ENCODE results near the gene ATAD3B.
A peak's percentile ranks its signal among the peaks of the same experiment; 100 is the strongest.
"Not testable (repeated sequence)": the region's sequence is repeated elsewhere in the genome, so short reads cannot be mapped to it uniquely, and the experiment has no call there.

Gene ATAD3B

DNA sequence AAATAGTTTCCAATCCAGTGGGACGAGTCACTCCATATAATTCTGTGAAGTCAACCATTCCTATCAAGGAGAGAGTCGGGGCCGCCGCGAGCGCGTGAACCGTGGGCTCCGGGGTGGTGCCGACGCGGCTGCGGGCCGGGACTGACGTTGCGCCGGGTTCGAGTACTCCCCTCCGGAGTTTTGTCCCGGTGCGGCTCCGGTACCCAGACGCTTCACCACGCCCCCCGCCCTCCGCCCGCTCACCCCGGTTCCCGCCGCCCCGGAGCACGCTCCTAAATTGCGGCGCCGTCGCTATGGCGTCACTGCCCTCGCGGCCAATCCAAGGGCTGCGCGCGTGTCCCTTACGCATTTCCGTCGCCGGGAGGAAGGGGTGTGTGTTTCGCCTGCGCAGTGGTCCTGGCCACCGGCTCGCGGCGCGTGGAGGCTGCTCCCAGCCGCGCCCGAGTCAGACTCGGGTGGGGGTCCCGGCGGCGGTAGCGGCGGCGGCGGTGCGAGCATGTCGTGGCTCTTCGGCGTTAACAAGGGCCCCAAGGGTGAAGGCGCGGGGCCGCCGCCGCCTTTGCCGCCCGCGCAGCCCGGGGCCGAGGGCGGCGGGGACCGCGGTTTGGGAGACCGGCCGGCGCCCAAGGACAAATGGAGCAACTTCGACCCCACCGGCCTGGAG, at the start of gene ATAD3B:
Gene ATAD3B (plus strand): TSS at position 377 of the 664 bp plus-strand sequence. CDS start 120 bp downstream, at position 497.
- peak; percentile 91 for DNase-seq (ENCODE audit: low spot score)

DNA sequence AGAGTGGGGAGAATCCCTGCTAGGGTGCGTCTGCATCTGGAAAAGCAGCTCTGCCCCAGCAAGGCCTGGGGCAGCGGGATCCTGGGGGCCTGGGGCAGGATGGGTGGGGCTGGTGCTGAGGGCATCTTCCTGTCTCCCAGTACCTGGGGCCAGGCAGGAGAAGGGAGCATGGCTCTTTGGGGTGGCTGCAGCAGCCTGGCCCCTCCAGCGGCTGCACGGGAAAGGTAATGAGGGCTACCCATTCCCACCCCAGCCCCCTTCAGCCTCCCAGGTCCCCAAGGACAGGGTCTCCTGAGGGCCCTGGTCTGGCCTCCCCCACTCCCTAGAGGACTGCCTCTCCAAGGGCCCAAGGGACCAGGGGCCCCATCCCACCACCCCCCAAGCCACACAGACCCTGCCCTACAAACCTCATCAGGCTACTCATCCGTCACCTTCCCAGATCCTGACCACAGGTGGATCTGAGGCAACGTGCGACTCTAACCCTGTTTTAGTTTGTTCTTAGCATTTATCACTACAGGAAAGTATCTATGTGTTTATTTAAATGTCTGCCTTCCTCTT, 49.6 kb upstream of the ATAD3B start:
- no peak for DNase-seq (ENCODE audit: low spot score)

DNA sequence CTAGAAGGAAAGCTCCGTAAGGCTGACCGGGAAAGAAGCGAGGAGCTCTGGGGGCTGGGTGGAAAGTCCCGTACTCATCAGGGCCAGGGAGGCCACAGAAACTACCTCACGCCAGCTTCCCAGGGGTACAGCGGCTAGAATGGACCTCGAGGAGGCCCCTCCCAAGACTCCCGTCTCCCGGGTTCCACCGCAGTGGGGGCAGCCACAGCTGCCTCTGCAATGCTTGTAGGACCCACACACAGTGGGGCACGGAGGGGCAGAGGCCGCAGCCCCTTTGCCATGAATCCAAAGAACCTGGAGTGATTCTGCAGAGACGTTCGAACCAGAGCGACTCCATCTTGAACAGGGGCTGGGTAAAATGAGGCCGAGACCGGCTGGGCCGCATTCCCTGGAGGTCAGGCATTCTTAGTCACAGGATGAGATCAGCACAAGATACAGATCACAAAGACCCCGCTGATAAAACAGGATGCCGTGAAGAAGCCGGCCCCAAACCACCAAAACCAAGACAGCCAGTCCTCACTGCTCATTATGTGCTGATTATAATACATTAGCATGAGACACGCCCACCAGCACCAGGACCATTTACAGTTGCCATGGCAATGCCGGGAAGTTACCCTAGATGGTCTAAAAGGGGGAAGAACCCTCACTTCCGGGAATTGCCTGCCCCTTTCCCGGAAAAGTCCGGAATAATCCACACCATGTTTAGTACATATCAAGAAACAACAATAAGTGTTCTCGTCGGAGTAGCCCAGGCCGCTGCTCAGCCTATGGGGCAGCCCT, 48.9 kb upstream of the ATAD3B start:
- DNase-seq (ENCODE audit: low spot score), result no peak

- no peak for DNase-seq (ENCODE audit: low spot score)
These were observed 48.3 kb upstream of the ATAD3B start for GRCh38 chr1:1423245-1423597.

GRCh38 chr1:1424707-1425106, 46.9 kb upstream of the ATAD3B start:
- DNase-seq (ENCODE audit: low spot score), result no peak

GRCh38 chr1:1425426-1425752, 46.2 kb upstream of the ATAD3B start:
- no peak for DNase-seq (ENCODE audit: low spot score)

GRCh38 chr1:1425753-1426495, 45.6 kb upstream of the ATAD3B start:
- DNase-seq (ENCODE audit: low spot score), result no peak

DNA sequence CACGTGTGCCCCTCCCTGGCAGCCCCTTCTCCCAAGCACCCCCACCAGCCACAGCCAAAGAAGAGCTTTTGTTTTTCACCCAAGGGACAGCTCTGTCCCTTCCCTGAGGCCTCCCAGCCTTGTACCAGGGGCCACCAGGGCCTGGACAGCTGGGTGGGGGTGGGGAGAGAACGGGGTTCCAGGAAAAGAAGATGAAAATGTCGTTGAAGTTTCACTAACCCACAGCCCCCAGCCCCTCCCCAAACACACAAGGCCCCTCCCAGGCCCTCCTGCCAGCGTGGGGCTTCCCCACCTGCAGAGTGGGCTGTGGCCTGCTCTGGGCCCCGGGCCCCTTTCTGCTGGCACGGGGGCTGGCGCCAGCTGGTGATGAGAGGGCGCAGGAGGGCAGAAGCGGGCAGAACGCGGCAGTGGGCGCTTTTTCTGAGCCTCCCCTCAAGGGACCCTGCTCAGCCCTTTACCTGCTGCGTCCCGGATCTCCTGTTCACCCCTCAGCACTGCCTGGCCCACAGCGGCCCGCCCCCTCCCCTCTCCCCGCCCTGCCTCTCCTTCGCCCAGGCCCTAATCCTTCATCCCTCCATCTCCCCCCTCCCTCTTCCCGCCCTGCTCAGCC, 45.0 kb upstream of the ATAD3B start:
- DNase-seq (ENCODE audit: low spot score), result peak; percentile 8

DNA sequence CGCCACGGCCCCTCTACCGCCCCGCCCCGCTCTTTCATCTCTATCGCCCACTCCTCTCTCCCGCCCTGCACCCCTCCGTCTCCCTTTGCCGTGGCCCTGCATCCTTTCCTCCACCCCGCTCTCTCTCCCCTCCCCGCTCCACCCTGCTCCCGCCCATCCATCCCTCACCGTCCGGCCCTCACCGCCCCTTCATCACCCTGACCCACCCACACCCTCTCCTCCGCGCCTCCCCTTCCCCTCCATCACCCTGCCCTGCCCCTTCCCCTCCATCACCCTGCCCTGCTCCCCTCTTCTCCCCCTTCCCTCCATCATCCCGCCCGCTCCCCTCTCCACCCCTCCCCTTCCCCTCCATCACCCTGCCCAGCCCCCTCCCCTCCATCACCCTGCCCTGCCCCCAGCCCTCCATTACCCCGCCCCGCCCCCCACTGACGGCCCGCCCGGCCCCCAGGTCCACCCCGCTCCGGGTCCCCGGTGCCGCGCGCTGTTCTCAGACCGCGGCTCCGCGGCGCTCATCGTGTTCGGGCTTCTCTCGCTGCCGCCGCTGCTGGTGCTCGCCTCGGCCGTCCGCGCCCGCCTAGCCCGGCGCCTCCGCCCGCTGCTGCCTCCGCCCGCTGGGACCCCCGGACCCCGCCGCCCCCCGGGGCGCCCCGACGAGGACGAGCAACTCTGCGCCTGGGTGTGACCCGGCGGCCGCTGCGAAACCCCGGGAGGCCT, 44.3 kb upstream of the ATAD3B start:
- DNase-seq (ENCODE audit: low spot score), result peak; percentile 38

- DNase-seq (ENCODE audit: low spot score), result no peak
These were observed 43.8 kb upstream of the ATAD3B start for GRCh38 chr1:1427820-1428148.

DNA sequence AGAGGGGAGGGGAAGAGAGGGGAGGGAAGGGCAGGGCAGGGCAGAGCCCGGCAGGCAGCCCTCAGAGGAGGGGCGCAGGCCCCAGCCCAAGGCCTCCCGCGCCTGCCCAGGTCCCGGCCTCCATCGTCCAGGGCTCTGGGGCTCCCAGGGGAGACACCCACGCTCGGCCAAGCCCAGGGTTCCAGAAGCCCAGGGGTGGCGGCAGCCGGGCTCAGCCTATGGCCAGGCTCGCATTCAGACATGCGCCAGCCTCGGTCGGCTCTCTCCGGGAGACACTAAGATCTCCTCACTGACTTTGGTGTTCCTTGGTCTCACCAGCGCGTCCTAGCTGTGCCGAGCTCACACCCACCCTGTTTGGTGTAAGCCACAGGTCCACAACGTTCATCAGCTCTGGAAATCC, 43.4 kb upstream of the ATAD3B start:
- no peak for DNase-seq (ENCODE audit: low spot score)

DNA sequence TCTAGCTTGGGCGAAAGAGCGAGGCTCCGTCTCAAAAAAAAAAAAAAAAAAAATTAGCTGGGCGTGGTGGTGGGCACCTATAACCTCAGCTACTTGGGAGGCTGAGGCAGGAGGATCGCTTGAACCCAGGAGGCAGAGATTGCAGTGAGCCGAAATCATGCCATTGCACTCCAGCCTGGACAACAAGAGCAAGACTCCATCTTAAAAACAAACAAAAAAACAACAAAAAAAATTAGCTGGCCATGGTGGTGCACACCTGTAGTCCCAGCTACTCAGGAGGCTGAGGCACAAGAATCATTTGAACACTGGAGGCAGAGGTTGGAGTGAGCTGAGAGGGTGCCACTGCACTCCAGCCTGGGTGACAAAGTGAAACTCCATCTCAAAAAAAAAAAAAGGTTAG, 42.6 kb upstream of the ATAD3B start:
- DNase-seq (ENCODE audit: low spot score), result not testable (repeated sequence)

DNA sequence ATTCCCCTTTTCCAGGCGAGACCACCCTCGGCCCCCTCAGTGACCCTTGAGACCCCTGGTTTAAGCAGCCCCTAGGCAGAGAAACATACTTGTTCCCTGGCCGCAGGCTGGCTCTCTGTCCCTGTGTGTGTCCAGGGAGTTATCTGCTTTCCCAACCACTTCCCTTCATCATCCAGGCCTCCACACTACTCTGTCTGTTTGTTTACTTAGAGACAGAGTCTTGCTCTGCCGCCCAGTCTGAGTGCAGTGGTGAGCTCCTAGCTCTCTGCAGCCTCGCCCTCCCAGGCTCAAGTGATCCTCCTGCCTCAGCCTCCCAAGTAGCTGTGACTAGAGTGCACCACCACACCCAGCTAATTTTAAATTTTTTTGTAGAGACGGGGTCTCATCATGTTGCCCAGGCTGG, 41.9 kb upstream of the ATAD3B start:
- no peak for DNase-seq (ENCODE audit: low spot score)

DNA sequence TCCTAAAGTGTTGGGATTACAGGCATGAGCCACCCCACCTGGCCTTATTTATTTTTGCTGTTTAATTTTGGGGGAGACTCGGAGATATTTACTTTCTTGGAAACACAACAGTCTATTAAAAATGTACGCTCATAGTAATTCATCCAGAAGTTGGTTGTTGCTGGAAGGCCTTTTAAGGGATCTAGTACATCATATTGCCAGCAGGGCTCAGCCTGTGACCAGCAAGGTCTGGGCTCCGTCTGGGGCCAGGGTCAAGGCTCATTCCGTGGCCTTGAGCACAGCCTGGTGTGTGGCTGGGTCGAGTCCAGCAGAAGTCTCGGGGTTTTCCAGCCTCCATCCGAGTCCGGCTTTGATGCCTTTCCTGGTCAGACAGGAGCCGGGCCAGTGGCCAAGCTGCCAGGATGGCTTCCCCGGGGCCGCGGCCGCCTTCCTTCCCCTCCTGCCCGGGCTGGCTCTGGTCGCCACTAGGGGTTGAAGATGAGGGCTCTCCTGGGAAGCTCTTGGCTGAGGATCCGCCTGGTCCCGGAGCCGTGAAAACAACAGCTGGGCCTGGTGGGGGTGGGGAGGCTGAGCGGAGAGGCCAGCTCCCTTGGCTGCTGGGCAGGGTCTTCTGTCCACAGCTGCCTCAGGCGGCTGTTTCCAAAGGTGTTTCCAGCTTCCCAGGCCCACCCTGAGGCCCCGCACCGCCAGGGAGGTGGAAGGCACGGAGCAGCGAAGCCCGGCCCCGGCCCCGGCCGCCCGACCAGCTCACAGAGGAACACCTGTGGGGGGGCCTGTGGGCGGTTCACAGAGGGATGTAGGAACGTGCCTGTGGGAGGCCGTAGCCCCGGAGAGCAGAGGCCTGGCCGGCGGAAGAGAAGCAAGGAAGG, 41.2 kb upstream of the ATAD3B start:
- no peak for DNase-seq (ENCODE audit: low spot score)

GRCh38 chr1:1430992-1431844, 40.3 kb upstream of the ATAD3B start:
- peak; percentile 3 for DNase-seq (ENCODE audit: low spot score)

- DNase-seq (ENCODE audit: low spot score), result no peak
These were observed 39.7 kb upstream of the ATAD3B start for GRCh38 chr1:1431845-1432273.

- no peak for DNase-seq (ENCODE audit: low spot score)
These were observed 39.2 kb upstream of the ATAD3B start for GRCh38 chr1:1432274-1432950.

DNA sequence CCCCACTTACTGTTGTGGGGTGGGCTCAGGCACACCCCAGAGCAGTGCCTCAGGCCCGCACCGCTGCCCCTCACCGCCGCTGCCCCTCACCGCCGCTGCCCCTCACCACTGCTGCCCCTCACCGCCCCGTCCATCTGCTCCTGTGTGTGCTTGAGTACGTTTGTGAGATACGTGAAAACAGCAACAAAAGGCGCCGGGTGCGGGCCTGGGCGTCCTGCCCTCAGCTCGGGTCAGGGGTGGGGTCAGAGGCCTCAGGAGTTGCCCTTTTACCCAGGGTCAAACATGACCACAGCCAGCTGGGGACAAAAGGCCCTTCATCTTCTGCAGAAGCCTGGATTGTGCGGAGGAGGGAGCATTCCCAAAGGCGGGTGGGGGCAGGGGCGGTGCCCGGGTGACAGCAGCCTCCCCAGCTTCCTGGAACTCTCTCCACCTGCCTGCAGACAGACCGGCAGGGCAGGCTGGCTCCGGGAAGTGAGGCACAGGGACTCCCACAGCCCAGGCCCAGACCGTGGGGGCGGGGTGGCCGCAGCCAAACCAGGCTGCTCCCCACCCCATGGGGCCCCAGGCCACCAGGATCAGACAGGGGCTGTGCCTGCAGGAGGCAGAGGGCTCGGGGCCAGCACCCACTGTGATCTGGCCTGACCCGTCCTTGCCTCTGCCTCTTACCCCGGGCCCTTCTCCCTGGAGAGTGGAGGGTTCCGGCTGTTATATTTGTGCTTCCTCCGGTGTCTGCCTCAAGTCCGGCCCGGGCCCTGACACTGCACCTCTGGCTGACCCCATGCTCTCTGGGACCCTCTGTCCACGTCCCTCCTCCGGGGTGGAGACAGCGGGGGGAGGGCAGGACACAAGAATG, 38.4 kb upstream of the ATAD3B start:
- DNase-seq (ENCODE audit: low spot score), result peak; percentile 8
